Measurements from ENCODE around the gene ADCK2. TPM values are rescaled to one million over a fixed set of nuclear protein-coding genes. Genes with fewer than 3 reads are reported as not detected.
A peak's percentile ranks its signal among the peaks of the same experiment; 100 is the strongest.
"Not testable (repeated sequence)": the region's sequence is repeated elsewhere in the genome, so short reads cannot be mapped to it uniquely, and the experiment has no call there.

Gene ADCK2
- total RNA-seq, 4 donors from 2014 or later, result 17.6 to 34.1 (median 21.6) TPM

DNA sequence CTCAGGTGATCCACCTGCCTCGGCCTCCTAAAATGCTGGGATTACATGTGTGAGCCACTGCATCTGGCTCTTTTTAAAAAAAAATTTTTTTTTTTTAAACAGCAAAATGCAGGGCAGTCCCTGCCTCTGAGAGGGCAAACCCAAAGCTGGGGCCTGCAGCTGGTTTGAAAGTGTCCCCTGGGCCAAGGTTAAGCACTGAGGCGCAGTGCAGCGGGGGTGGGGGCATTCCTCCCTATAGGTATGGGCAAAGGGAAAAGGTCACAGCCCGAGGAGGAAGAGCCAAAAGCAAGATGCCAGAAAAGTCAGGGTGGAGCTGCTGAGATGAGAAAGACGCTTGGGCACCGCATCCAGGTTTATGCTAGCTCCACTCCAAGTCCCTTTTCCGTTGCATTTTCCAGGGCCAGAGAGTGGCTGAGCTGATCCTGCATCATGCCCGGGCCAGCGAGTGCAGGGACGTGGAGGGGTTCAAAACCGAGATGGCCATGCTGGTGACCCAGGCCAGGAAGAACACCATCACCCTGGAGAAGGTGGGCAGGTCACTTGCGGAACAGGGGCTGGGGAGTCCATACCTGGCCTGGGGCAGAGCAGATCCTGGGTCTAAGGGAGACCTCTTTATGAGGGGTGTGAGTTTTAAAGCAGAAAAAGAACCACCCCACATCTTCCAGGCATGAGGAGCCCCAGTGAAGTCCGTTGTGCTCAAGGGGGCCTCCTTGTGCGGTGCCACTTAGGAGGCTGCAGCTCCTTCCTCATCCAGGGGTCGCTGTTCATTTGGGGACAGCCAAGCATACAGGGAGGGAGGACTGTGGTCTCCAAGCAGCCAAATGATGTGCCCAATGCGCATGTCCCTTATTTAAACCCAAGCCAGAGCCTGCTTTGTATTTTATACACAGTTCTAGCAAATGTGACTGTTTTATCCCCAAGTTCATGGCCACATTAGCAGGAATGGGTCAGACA is 16.7 kb downstream of the ADCK2 start:
- TF ChIP-seq, protein P1, sequence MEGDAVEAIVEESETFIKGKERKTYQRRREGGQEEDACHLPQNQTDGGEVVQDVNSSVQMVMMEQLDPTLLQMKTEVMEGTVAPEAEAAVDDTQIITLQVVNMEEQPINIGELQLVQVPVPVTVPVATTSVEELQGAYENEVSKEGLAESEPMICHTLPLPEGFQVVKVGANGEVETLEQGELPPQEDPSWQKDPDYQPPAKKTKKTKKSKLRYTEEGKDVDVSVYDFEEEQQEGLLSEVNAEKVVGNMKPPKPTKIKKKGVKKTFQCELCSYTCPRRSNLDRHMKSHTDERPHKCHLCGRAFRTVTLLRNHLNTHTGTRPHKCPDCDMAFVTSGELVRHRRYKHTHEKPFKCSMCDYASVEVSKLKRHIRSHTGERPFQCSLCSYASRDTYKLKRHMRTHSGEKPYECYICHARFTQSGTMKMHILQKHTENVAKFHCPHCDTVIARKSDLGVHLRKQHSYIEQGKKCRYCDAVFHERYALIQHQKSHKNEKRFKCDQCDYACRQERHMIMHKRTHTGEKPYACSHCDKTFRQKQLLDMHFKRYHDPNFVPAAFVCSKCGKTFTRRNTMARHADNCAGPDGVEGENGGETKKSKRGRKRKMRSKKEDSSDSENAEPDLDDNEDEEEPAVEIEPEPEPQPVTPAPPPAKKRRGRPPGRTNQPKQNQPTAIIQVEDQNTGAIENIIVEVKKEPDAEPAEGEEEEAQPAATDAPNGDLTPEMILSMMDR (IDR thresholded peaks at IDR 0.05), result no peak
- TF ChIP-seq POLR2A (IDR thresholded peaks at IDR 0.05), result no peak
- H3K27ac ChIP-seq, result no peak overlapping the region
- H3K9me3 ChIP-seq, result no peaks in the 10 kb centered on the region
- no peak overlapping the region for H3K4me3 ChIP-seq
- WGBS, 2 donors, result 88 to 96% methylated on average over 11 to 12 of the region's 16 CpGs
- H3K27me3 ChIP-seq, result no peaks in the 10 kb centered on the region
- H3K36me3 ChIP-seq, result peaks cover 7 to 89% (median 7%) of the 10 kb centered on the region in 3 donors
- no peak for DNase-seq
- H3K4me1 ChIP-seq, result no peaks in the 10 kb centered on the region
- intact Hi-C loops (cut with DNase I), result no loop called here

DNA sequence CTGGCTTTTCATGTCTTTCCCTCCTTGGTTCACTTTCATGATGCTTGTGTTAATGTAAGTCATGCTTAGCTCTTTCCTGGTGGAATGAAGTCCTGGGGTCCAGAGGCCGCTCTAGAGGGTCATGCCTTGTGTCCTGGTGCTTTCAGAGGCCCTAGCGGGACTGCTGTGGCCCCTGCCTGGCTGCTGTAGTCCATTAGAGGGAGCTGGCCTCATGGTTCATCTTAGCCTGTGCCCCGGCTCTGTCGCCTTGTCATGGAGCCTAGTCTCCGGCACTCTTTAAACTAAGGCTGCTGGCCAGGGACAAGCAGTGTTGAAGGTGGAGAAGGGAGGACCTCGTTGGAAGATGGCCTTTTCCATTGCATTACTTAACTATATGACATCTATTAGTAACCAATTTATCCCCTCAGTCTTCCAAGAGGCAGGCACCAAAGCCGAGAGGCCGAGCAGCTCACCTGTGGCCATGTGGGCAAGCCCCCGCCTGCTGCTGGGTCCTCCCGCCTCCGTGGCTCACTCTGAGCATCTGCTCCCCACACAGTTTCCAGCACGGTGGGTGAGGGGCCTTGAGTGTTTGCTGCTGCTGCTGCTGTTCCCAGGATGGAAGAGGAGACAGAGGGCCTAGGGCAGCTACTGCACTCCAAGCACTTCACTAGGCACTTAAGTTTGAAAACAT is 18.8 kb downstream of the ADCK2 start:
- peaks cover 5 to 8% (median 6%) of the 10 kb centered on the region in 3 donors for H3K4me1 ChIP-seq
- H3K9me3 ChIP-seq, result no peaks in the 10 kb centered on the region
- 88% methylated on average over 7 to 9 of the region's 12 CpGs for WGBS, 2 donors
- no peak overlapping the region for H3K27ac ChIP-seq
- no peak overlapping the region for H3K4me3 ChIP-seq
- TF ChIP-seq, protein P1 (IDR thresholded peaks at IDR 0.05), result no peak
- TF ChIP-seq POLR2A (IDR thresholded peaks at IDR 0.05), result no peak
- DNase-seq, result no peak
- H3K36me3 ChIP-seq, result peaks cover 7 to 76% (median 7%) of the 10 kb centered on the region in 3 donors
- H3K27me3 ChIP-seq, result no peaks in the 10 kb centered on the region
- intact Hi-C loops (cut with DNase I), result no loop called here

DNA sequence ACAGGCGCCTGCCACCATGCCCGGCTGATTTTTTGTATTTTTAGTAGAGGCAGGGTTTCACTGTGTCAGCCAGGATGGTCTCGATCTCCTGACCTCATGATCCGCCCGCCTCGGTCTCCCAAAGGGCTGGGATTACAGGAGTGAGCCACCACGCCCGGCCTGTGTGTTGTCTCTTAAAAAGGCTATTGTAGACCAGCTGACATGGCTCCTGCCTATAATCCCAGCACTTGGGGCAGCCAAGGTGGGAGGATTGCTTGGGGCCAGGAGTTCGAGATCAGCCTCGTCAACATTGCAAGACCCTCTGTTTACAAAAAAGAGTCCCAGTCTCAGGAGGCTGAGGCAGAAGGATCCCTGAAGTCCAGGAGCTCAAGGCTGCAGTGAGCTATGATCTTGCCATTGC is 21.1 kb downstream of the ADCK2 start:
- DNase-seq; H3K27ac ChIP-seq; H3K4me3 ChIP-seq; H3K27me3 ChIP-seq; H3K9me3 ChIP-seq; intact Hi-C loops (cut with DNase I): not testable (repeated sequence)
- H3K36me3 ChIP-seq, result peaks cover 0 to 53% (median 7%) of the 10 kb centered on the region in 3 donors
- H3K4me1 ChIP-seq, result peaks cover 12 to 24% (median 18%) of the 10 kb centered on the region in 3 donors
- WGBS, 2 donors, result 87 to 100% methylated on average over 2 to 4 of the region's 10 CpGs

DNA sequence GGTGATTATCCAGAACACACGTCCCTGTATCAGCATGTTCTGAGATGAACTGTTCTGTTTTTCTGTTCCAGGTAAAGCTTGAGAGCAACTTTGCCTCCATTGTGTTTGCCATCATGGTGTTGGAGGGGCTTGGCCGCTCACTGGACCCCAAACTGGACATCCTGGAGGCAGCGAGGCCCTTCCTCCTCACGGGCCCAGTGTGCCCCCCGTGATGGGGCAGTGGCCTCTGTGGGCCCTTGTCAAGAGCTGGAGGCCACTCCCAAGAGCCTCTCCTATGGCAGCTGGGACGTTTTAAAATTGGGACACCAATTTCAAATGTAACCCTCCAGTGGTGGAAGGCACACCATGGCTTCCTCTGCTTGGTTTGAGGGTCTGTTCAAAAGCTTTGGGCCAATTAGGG is 21.8 kb downstream of the ADCK2 start:
- no peak for TF ChIP-seq POLR2A (IDR thresholded peaks at IDR 0.05)
- TF ChIP-seq, protein P1 (IDR thresholded peaks at IDR 0.05), result no peak
- intact Hi-C loops (cut with DNase I), result no loop called here
- H3K36me3 ChIP-seq, result peaks cover 0 to 46% (median 7%) of the 10 kb centered on the region in 3 donors
- H3K27ac ChIP-seq, result no peak overlapping the region
- H3K4me3 ChIP-seq, result no peak overlapping the region
- 80 to 84% methylated on average over 1 to 3 of the region's 6 CpGs for WGBS, 2 donors
- no peaks in the 10 kb centered on the region for H3K27me3 ChIP-seq
- peaks cover 12 to 27% (median 22%) of the 10 kb centered on the region in 3 donors for H3K4me1 ChIP-seq
- no peak for DNase-seq
- no peaks in the 10 kb centered on the region for H3K9me3 ChIP-seq

DNA sequence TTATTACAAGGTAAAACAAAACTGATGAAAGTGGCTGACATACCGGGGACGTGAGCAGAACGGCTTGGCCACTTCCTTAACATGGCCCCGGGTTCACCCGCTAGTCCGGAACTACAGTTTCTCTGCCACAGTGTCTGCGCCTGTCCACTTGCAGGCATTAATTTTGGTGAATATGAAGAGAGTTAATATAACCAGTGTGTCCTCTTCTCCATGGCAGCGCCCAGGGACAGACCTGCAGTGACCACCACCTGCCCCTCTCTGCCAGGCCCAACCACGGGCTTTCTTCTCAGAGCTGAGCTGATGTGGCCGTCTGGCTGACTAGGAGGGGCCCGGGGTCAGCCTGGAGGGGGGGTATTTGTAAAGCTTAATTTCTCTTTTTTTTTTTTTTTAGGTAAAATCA is 22.6 kb downstream of the ADCK2 start:
- WGBS, 2 donors, result 91 to 97% methylated on average over 9 to 11 of the region's 11 CpGs
- H3K36me3 ChIP-seq, result peaks cover 0 to 38% (median 6%) of the 10 kb centered on the region in 3 donors
- TF ChIP-seq POLR2A (IDR thresholded peaks at IDR 0.05), result no peak
- TF ChIP-seq, protein P1 (IDR thresholded peaks at IDR 0.05), result no peak
- DNase-seq, result no peak
- H3K9me3 ChIP-seq, result no peaks in the 10 kb centered on the region
- intact Hi-C loops (cut with DNase I), result no loop called here
- H3K4me3 ChIP-seq, result no peak overlapping the region
- H3K27ac ChIP-seq, result peak overlapping the region in 1 of 4 donors; percentile 94
- H3K4me1 ChIP-seq, result peaks cover 12 to 27% (median 22%) of the 10 kb centered on the region in 3 donors
- H3K27me3 ChIP-seq, result no peaks in the 10 kb centered on the region

All from esophagus squamous epithelium (tissue), 5 donors.